NCI-H345 (cell line): Measurements from ENCODE around the gene HIBADH.
"Not testable (repeated sequence)": the region's sequence is repeated elsewhere in the genome, so short reads cannot be mapped to it uniquely, and the experiment has no call there.

Experiments
- DNase-seq: peaks from one replicate; lab custom pipeline; 2025; lab: John Stamatoyannopoulos, UW

The HIBADH gene

DNA sequence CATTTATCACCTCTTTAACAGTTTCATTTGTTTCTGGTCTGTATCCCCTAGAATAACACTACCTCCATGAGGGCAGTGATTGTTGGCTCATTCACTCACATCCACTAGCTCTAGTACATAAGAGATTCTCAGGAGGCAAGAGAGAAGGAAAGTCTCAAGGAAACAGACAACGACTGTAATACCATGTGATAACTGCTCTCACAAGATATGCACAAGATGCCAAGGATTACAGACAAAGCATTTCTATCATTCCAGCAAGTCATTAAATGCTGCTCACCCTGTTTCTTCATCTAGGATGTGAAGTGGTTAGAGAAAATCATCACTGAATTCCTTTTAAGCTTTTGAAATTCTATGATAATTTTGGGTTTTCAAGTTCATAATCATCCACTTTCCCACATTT lies 115.3 kb downstream of the HIBADH start:
- no peak for DNase-seq

- no peak for DNase-seq
These were observed 116.1 kb downstream of the HIBADH start for GRCh38 chr7:27546610-27547009.

DNA sequence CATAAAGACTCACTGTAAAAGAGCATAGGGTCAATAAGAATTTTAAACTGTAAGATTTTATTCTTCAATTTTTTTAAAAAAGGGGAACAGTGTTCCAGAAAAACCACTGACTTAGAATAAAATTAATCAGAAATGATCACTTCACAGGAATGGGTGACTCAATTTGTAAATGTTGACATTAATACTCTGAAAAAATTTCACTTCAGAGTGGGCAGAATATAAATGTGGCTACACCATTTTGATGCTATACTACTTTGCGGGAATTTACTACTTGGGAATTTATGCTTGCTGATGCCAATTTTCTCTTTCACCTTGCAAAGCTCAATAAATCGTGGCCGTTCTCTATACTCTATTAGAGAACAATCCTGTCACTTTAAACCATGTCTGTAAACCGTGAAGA lies 126.9 kb downstream of the HIBADH start:
- no peak for DNase-seq

- no peak for DNase-seq
These were observed 129.0 kb downstream of the HIBADH start for GRCh38 chr7:27533652-27534081.

GRCh38 chr7:27532314-27532713 lies 130.4 kb downstream of the HIBADH start:
- no peak for DNase-seq

- DNase-seq, result no peak
These were observed 135.4 kb downstream of the HIBADH start for GRCh38 chr7:27527348-27527714.

DNA sequence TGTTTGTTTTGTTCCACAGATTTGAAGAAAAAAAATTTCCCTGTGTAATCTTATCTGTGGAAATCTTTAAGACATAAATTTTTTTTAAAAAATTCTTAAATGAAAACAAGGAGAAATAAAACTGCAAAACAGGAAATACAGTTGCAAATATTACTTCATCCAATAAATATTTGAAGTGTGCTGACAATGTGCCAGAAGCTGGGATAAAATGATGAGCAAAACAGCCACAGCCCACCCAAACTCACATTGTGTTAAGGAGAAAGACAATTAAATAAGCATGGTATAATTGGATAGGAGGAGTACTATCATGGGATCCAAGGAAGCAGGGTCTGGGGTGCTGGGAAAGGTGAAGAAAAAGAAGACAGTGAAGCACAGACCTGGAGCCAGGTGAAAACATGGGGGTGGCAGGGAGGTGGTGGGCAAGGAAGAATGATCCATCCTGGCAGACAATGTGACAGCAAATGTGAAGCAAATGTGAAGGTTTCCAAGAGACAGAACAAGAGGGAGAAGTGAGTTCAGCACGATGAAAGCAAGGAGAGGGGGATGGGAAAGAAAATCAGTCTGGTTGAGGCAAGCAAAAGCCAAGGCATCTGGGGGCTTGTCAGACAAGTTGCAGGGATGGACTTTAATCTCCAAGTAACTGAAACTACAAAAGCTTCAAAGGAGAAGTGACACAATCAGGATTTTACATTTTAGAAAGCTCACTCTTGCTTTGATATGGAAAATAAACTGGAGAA lies 135.9 kb downstream of the HIBADH start:
- no peak for DNase-seq

GRCh38 chr7:27526131-27526530 lies 136.6 kb downstream of the HIBADH start:
- DNase-seq, result no peak

DNA sequence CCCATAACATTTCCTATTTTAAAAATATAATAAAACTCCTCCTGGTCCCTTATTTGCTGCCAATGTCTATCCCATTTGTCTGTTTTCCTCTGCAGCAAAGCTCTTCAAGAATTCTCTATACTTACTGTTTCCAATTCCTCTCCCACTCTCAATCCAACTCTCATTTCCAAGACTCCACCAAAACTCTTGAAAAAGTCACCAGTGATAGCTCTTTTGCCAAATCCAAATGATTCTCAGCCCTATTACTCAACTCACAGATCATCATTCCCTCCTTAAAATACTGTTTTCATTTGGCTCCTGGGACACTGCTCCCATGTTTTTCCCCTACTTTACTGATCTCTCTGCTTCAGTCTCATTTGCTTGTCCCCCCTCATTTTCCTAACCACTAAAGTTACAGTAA lies 139.4 kb downstream of the HIBADH start:
- no peak for DNase-seq

DNA sequence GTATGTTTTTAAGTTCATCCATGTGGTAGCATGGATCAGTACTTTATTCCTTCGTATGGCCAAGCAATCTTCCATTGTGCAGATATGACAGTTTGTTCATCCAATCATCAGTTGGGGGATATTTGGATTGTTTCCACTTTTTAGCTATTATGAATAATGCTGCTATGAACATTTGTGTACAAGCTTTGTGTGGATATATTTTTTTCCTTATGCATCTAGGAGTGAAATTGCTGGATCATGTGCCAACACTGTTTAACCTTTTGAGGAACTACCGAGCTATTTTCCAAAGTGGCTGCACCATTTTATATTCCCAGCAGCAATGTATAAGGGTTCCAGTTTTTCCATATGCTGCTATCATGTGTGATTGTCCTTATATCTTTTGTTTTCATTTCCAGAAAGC lies 140.1 kb downstream of the HIBADH start:
- no peak for DNase-seq

GRCh38 chr7:27520815-27521790 lies 141.6 kb downstream of the HIBADH start:
- no peak for DNase-seq

DNA sequence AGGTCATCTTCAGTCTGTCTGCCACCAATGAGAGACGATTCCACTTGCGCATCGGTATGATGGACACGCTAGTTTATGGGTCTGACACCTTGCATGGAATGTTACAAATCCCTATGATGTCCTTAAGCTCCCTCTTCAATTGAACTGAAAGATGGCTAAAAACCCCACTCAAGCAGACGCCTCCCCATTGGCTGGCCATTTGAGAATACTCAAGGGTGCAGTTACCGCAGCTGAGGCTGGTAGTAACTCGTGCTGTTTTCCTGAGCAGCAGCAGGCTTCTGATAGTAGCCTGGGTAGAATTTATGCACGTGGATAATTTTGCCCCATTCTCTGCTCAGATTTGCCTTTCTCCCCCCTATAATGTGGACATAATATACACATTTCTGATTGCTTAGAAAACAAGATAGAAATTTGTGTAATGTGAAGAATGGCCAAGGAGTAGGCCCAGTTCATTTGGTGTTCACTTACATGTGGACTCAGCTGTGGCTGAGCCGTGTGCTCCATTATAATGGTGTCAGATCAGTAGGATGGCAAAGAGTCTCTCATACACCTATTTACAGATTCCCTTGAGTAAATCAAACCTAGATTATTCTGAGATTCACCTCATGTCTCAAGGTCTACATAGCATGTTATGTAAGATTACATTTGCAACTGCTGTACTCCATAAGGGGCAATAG lies 142.8 kb downstream of the HIBADH start:
- DNase-seq, result no peak

DNA sequence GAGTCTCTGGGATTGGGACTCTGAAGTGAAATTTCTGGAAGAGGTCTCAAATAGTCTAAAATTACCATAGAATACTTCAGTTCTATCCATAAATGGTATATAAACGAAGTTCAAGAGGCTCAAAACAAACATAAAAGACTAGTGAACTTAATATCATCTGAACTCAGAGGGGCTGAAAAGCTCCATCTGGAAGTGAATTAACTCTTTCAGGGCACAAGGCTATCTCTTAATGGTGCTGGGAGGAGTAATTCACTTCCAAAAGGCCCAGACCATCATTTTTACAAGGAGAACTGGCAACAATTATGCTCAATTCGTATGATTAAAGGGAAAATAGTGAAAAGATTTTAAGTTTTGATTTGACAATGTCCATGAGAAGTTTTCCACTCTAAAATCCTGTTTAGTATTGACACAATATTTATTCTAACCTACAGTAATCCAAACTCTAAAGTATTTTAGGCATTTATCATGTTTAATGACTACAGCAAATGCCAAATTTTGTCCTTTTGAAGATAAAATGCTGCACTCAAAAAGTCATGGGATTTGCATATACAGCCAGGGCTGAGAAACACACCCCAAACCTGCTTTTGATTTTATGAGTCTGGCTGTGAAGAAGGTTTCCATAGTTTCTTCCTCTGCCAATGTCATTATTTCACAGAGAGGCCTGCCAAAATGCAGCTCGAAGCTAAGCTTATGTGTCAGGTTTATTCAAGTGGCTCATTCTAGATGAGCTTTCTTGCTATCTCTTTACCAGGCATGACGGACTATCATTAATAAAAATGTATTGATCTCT lies 143.9 kb downstream of the HIBADH start:
- DNase-seq, result no peak

GRCh38 chr7:27516421-27516820 lies 146.3 kb downstream of the HIBADH start:
- no peak for DNase-seq

GRCh38 chr7:27515933-27516332 lies 146.8 kb downstream of the HIBADH start:
- DNase-seq, result no peak

DNA sequence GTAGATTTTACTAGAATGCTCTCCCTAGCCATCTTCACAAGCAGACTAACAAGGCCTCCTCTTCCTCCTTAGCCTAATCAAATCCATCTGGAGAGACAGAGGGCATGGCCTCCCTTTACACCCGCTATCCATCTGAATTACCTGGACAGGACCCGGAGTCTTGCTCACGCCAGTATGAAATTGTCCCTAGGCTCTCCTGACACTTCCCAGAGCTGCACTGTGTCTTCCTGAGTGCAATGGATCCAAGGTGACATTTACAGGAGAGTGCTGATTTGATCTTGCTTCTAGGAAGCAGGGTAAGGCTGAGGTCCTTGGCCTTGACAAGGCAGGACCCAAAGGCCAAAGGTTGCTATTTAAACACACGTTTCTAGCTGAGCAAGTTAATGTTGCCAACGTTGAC lies 147.8 kb downstream of the HIBADH start:
- no peak for DNase-seq

DNA sequence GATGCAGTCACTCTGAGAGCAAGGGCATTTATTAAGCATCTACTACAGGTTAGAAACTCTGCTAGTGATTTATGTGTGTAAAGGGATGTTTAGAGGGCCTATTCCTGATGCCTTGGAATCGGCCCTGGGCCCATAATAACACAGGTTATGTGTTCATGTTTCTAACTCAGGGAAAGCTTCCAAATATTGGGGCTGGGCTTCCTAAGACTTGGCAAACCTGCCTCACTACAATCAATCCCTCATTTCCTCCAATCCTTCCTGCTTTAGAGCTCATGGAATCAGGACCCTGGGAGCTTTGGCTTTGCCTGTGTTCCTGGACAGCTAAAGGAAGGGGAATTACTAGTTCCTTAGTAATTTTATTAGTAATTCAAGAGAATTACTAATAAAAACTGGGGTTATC lies 148.8 kb downstream of the HIBADH start:
- no peak for DNase-seq

GRCh38 chr7:27511370-27511769 lies 151.3 kb downstream of the HIBADH start:
- DNase-seq, result not testable (repeated sequence)

DNA sequence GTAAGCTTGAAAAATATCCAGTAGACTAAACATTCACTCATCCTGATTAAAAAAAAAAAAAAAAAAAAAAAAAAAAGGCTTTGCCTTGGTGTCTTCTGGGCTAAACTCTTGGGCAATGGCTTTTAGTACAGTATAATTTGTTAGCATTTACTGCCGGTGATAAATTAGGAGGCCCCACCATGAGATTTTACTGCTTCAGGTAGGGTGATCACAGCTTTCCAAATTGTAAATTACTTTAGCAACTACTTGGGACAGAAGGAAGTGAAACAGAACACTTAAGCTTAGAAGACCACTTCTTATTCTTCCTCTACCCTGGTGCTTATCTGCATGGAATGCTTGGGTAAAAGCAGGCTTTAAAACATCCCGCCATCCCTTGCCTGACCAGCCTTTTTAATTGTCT lies 152.1 kb downstream of the HIBADH start:
- DNase-seq, result no peak

- DNase-seq, result not testable (repeated sequence)
These were observed 160.8 kb downstream of the HIBADH start for GRCh38 chr7:27501879-27502278.

GRCh38 chr7:27501001-27501400 lies 161.7 kb downstream of the HIBADH start:
- DNase-seq, result no peak

- no peak for DNase-seq
These were observed 170.5 kb downstream of the HIBADH start for GRCh38 chr7:27492224-27492623.
